KOPT-K1 (cell line): ENCODE results near the gene CPNE4.
A peak's percentile ranks its signal among the peaks of the same experiment; 100 is the strongest.
"Not testable (repeated sequence)": the region's sequence is repeated elsewhere in the genome, so short reads cannot be mapped to it uniquely, and the experiment has no call there.

Source experiments
- H3K27ac ChIP-seq: fragments of 200-600 bp; sonication (generic); 2 replicates; pipeline ENCODE4 v1.5.1; 2016; ENCODE audit warnings: antibody characterized with exemption, mild to moderate bottlenecking, low read depth, low read length; ENCODE audit not compliant: poor library complexity, severe bottlenecking
- H3K36me3 ChIP-seq: fragments of 200-600 bp; sonication (generic); 2 replicates; pipeline ENCODE4 v1.5.1; 2017; ENCODE audit warnings: antibody characterized with exemption, mild to moderate bottlenecking, low read length, moderate library complexity; ENCODE audit not compliant: insufficient read depth
- H3K9me3 ChIP-seq: fragments of 200-600 bp; sonication (generic); 2 replicates; pipeline ENCODE4 v1.5.1; 2017; ENCODE audit warnings: antibody characterized with exemption, low read length, mild to moderate bottlenecking; ENCODE audit not compliant: insufficient read depth, poor library complexity, severe bottlenecking

CPNE4 gene

GRCh38 chr3:131530388-131530787, 504.4 kb downstream of the CPNE4 start:
- Histone ChIP-seq H3K9me3 (no peaks in the 10 kb centered on the region), H3K27ac (no peak overlapping the region), H3K36me3 (no peaks in the 10 kb centered on the region)

- no peak overlapping the region for H3K27ac ChIP-seq
- no peaks in the 10 kb centered on the region for H3K36me3 ChIP-seq
- H3K9me3 ChIP-seq = no peaks in the 10 kb centered on the region
Measured at GRCh38 chr3:131526801-131527347, 507.9 kb downstream of the CPNE4 start.

- H3K9me3 ChIP-seq = no peaks in the 10 kb centered on the region
- no peak overlapping the region for H3K27ac ChIP-seq
Measured at GRCh38 chr3:131518680-131519079, 516.1 kb downstream of the CPNE4 start.

GRCh38 chr3:131505421-131505820, 529.4 kb downstream of the CPNE4 start:
- Histone ChIP-seq H3K36me3 (peaks cover 9% of the 10 kb centered on the region), H3K27ac (no peak overlapping the region), H3K9me3 (no peaks in the 10 kb centered on the region)

More at GRCh38 chr3:131518680-131519079, 516.1 kb downstream of the CPNE4 start:
- H3K36me3 ChIP-seq = no peaks in the 10 kb centered on the region

- Histone ChIP-seq H3K27ac (peak overlapping the region; percentile 88), H3K36me3 (peaks cover 29% of the 10 kb centered on the region)
Measured at GRCh38 chr3:131503320-131503635, 531.5 kb downstream of the CPNE4 start.

GRCh38 chr3:131502530-131503319, 532.1 kb downstream of the CPNE4 start, which contains the start of gene MRPL3:
TSS of gene MRPL3 (minus strand) at chr3:131502971. CDS start at chr3:131502821, 150 bp downstream.
- H3K9me3 ChIP-seq = no peaks in the 10 kb centered on the region
- peaks cover 34% of the 10 kb centered on the region for H3K36me3 ChIP-seq
- peak within 1 kb of the TSS; percentile 88 for H3K27ac ChIP-seq

More at GRCh38 chr3:131503320-131503635, 531.5 kb downstream of the CPNE4 start:
- no peaks in the 10 kb centered on the region for H3K9me3 ChIP-seq

GRCh38 chr3:131501949-131502348, 532.9 kb downstream of the CPNE4 start:
- H3K9me3 ChIP-seq = no peaks in the 10 kb centered on the region
- peak overlapping the region; percentile 88 for H3K27ac ChIP-seq
- peaks cover 42% of the 10 kb centered on the region for H3K36me3 ChIP-seq

GRCh38 chr3:131494706-131495105, 540.1 kb downstream of the CPNE4 start:
- H3K27ac ChIP-seq = no peak overlapping the region
- peaks cover 99% of the 10 kb centered on the region for H3K36me3 ChIP-seq
- no peaks in the 10 kb centered on the region for H3K9me3 ChIP-seq

- Histone ChIP-seq H3K36me3 (peaks cover 100% of the 10 kb centered on the region), H3K9me3 (peaks cover 5% of the 10 kb centered on the region), H3K27ac (no peak overlapping the region)
Measured at GRCh38 chr3:131491775-131492174, 543.0 kb downstream of the CPNE4 start.

- Histone ChIP-seq H3K9me3 (peaks cover 5% of the 10 kb centered on the region), H3K27ac (no peak overlapping the region), H3K36me3 (peaks cover 98% of the 10 kb centered on the region)
Measured at GRCh38 chr3:131491084-131491483, 543.7 kb downstream of the CPNE4 start.

GRCh38 chr3:131486545-131486944, 548.3 kb downstream of the CPNE4 start:
- not testable (repeated sequence) for H3K9me3 ChIP-seq, H3K27ac ChIP-seq
- peaks cover 97% of the 10 kb centered on the region for H3K36me3 ChIP-seq

- Histone ChIP-seq H3K27ac (no peak overlapping the region), H3K36me3 (peaks cover 97% of the 10 kb centered on the region), H3K9me3 (peaks cover 5% of the 10 kb centered on the region)
Measured at GRCh38 chr3:131485119-131485518, 549.7 kb downstream of the CPNE4 start.

GRCh38 chr3:131484496-131485111, 550.2 kb downstream of the CPNE4 start:
- Histone ChIP-seq H3K27ac (no peak overlapping the region), H3K9me3 (peaks cover 5% of the 10 kb centered on the region), H3K36me3 (peaks cover 97% of the 10 kb centered on the region)
